Measurements from ENCODE around the gene ZNF740. TPM values are rescaled to one million over a fixed set of nuclear protein-coding genes. Genes with fewer than 3 reads are reported as not detected.

The ZNF740 gene
- total and polyA plus RNA-seq, 2 donors (not counting 1 experiment from before 2014, with no cell fraction given) = 35.9 to 117 TPM

DNA sequence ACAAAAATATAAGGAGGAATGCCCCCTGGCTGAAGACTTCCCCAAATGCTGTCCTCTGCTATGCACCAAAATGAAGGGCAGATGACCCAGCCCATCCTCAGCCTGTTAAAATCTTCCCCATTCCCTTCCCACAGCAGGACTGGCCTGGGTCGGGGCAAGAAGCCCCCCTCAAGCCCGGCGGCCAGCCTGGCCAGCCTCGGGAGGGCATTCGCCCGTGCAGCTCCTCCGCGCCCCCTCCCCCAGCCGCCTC is 51.1 kb downstream of the ZNF740 start:
- Histone ChIP-seq H3K27ac (ENCODE audit: low read length in 2 of 2) (no peak overlapping the region), H3K36me3 (replicated peaks in 1 of 2; ENCODE audit: control extremely low read depth in 1 of 2, control insufficient read depth in 1 of 2, extremely low read depth in 1 of 2, insufficient read depth in 2 of 2, low read length in 1 of 2) (no peaks in the 10 kb centered on the region), H3K4me3 (ENCODE audit: control extremely low read depth in 1 of 5, extremely low read depth in 1 of 5, insufficient read depth in 1 of 5, low read depth in 2 of 5, low read length in 4 of 5) (peak overlapping the region in 4 of 5 experiments; percentile 45 to 61 (median 54)), H3K79me2 (ENCODE audit: control insufficient read depth, insufficient read depth, low read length) (no peaks in the 10 kb centered on the region), H3K9ac (ENCODE audit: low read length) (peak overlapping the region; percentile 61), H2AFZ (ENCODE audit: insufficient read depth, low read depth, low read length, poor library complexity, severe bottlenecking) (peak overlapping the region; percentile 71), H3K9me3 (ENCODE audit: control extremely low read depth in 1 of 3, control insufficient read depth in 2 of 3, insufficient read depth in 1 of 3, low read length in 2 of 3) (peaks cover 0 to 3% (median 0%) of the 10 kb centered on the region in 3 donors), H3K27me3 (replicated peaks in 1 of 4; ENCODE audit: control extremely low read depth in 1 of 4, control insufficient read depth in 3 of 4, insufficient read depth in 4 of 4, low read length in 3 of 4) (peaks cover 0 to 11% (median 2%) of the 10 kb centered on the region in 4 experiments), H3K4me1 (ENCODE audit: control insufficient read depth in 2 of 2, insufficient read depth in 2 of 2, low read length in 2 of 2) (peaks cover 29 to 42% of the 10 kb centered on the region in 2 donors), H4K20me1 (ENCODE audit: control insufficient read depth, insufficient read depth, low read length, poor library complexity, severe bottlenecking) (no peaks in the 10 kb centered on the region), H3K4me2 (replicated peaks; ENCODE audit: low read depth, low read length, poor library complexity, severe bottlenecking) (peak overlapping the region; percentile 85)
- intact Hi-C loops (cut with micrococcal nuclease) = no loop called here
- Mint-ChIP-seq H3K4me3 (peak overlapping the region; percentile 47), H3K27me3 (peaks cover 6% of the 10 kb centered on the region), H3K9me3 (ENCODE audit: insufficient read depth) (no peaks in the 10 kb centered on the region), H3K4me1 (peaks cover 34% of the 10 kb centered on the region), H3K27ac (no peak overlapping the region)
- TF ChIP-seq, protein P1, sequence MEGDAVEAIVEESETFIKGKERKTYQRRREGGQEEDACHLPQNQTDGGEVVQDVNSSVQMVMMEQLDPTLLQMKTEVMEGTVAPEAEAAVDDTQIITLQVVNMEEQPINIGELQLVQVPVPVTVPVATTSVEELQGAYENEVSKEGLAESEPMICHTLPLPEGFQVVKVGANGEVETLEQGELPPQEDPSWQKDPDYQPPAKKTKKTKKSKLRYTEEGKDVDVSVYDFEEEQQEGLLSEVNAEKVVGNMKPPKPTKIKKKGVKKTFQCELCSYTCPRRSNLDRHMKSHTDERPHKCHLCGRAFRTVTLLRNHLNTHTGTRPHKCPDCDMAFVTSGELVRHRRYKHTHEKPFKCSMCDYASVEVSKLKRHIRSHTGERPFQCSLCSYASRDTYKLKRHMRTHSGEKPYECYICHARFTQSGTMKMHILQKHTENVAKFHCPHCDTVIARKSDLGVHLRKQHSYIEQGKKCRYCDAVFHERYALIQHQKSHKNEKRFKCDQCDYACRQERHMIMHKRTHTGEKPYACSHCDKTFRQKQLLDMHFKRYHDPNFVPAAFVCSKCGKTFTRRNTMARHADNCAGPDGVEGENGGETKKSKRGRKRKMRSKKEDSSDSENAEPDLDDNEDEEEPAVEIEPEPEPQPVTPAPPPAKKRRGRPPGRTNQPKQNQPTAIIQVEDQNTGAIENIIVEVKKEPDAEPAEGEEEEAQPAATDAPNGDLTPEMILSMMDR (IDR thresholded peaks at IDR 0.05) = no peak
- no peak for TF ChIP-seq EZH2 (IDR thresholded peaks at IDR 0.05; ENCODE audit: borderline replicate concordance, insufficient read depth, low read depth, low read length, poor library complexity, severe bottlenecking)
- DNase-seq (no peak), ATAC-seq (ENCODE audit: low read depth) (peak; percentile 4)
- ChIA-PET CTCF (interaction anchor here (0.6 to 2.8 kb wide), 2 partner anchors 18 to 27 kb away, joined by 3 to 17 read pairs; no protein-coding TSS in a partner anchor), POLR2A (interaction anchor here (0.6 kb wide), 1 partner anchor 11 kb away, joined by 3 read pairs; no protein-coding TSS in a partner anchor)
- 5% methylated on average over 9 of the region's 9 CpGs for WGBS (ENCODE audit: insufficient coverage)

DNA sequence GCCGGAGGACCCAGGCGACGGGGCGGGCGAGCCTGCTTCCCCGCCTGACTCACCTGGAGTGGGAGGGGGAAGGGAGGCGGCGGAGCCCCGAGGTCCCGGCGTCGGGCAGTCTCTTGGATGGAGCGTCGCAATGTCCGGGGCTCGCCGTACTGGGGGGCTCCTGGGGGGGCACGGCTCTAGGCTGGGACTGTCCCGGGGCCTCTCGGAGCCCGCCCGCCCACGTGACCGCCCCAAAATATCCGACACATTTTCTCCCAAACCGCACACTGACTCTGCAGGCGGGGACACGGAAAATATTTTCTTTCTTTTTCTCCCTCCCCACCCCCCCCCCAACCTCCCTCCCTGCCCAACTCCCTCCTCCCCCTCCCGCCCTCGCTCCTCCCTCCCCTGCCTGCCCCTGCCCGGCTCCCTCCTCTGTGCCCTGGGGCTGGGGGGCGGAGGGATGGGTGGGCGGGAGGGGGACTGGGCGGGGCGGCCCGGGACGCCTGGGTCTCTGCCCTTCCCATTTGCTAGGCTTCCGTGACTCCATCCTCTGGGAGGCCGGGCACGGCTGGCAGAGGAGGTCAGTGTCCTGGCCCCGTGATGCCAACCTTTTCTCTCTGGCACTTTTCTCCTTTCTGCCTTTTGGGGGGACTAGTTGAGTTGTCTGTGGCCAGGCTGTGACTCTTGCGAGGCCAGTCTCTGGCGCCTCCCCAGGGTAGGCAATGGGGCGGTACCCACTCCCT is 51.6 kb downstream of the ZNF740 start, which contains the start of gene RARG:
TSS of gene RARG (minus strand) at position 289 of the 725 bp plus-strand sequence. CDS start 4,664 bp downstream, outside the sequence.
- Histone ChIP-seq H3K9me3 (ENCODE audit: control extremely low read depth in 1 of 3, control insufficient read depth in 2 of 3, insufficient read depth in 1 of 3, low read length in 2 of 3) (peaks cover 0 to 3% (median 0%) of the 10 kb centered on the region in 3 donors), H4K20me1 (ENCODE audit: control insufficient read depth, insufficient read depth, low read length, poor library complexity, severe bottlenecking) (no peaks in the 10 kb centered on the region), H3K79me2 (ENCODE audit: control insufficient read depth, insufficient read depth, low read length) (no peaks in the 10 kb centered on the region), H3K4me1 (ENCODE audit: control insufficient read depth in 2 of 2, insufficient read depth in 2 of 2, low read length in 2 of 2) (peaks cover 34 to 46% of the 10 kb centered on the region in 2 donors), H2AFZ (ENCODE audit: insufficient read depth, low read depth, low read length, poor library complexity, severe bottlenecking) (peak within 1 kb of the TSS; percentile 71), H3K4me3 (ENCODE audit: control extremely low read depth in 1 of 5, extremely low read depth in 1 of 5, insufficient read depth in 1 of 5, low read depth in 2 of 5, low read length in 4 of 5) (peak within 1 kb of the TSS; percentile 17 to 61 (median 53)), H3K4me2 (replicated peaks; ENCODE audit: low read depth, low read length, poor library complexity, severe bottlenecking) (peak within 1 kb of the TSS; percentile 85), H3K9ac (ENCODE audit: low read length) (peak within 1 kb of the TSS; percentile 61), H3K27me3 (replicated peaks in 1 of 4; ENCODE audit: control extremely low read depth in 1 of 4, control insufficient read depth in 3 of 4, insufficient read depth in 4 of 4, low read length in 3 of 4) (peaks cover 0 to 11% (median 2%) of the 10 kb centered on the region in 4 experiments), H3K27ac (ENCODE audit: low read length in 2 of 2) (no peak within 1 kb of the TSS), H3K36me3 (replicated peaks in 1 of 2; ENCODE audit: control extremely low read depth in 1 of 2, control insufficient read depth in 1 of 2, extremely low read depth in 1 of 2, insufficient read depth in 2 of 2, low read length in 1 of 2) (no peaks in the 10 kb centered on the region)
- WGBS (ENCODE audit: insufficient coverage) = under 1% methylated on average over 30 of the region's 44 CpGs
- peak; percentile 63 for ATAC-seq (ENCODE audit: low read depth)
- H3K4me1 Mint-ChIP-seq = peaks cover 39% of the 10 kb centered on the region
- H3K27me3 Mint-ChIP-seq = peaks cover 6% of the 10 kb centered on the region
- ChIA-PET CTCF (interaction anchor here (0.6 to 2.8 kb wide), 3 partner anchors 18 to 28 kb away, joined by 3 to 17 read pairs (median 3); no protein-coding TSS in a partner anchor), POLR2A (interaction anchor here (0.6 kb wide), 1 partner anchor 12 kb away, joined by 3 read pairs; no protein-coding TSS in a partner anchor)
- intact Hi-C loops (cut with micrococcal nuclease) = no loop called here
- H3K27ac Mint-ChIP-seq = peak within 1 kb of the TSS; percentile 77
- peak; percentile 40 for DNase-seq
- TF ChIP-seq, protein P1 (IDR thresholded peaks at IDR 0.05) = no peak
- TF ChIP-seq EZH2 (IDR thresholded peaks at IDR 0.05; ENCODE audit: borderline replicate concordance, insufficient read depth, low read depth, low read length, poor library complexity, severe bottlenecking) = no peak
- no peaks in the 10 kb centered on the region for H3K9me3 Mint-ChIP-seq (ENCODE audit: insufficient read depth)
- peak within 1 kb of the TSS; percentile 88 for H3K4me3 Mint-ChIP-seq

Data from B cell (primary cell).